GM12891 (cell line): ENCODE results near the gene NCAM1.

Experiments used
- POLR2A ChIP-seq: IDR thresholded peaks from 2 replicates; pipeline ENCODE4 v1.6.1; 2011; ENCODE audit warnings: low read depth, low read length, control low read depth
- POLR2AphosphoS5 ChIP-seq: IDR thresholded peaks from 2 replicates; pipeline ENCODE4 v1.6.1; 2011; ENCODE audit warnings: low read depth, low read length, control low read depth
- POU2F2 ChIP-seq: IDR thresholded peaks from 2 replicates; pipeline ENCODE4 v1.6.1; 2011; ENCODE audit warnings: low read depth, mild to moderate bottlenecking, control low read depth, low read length, moderate library complexity
- TAF1 ChIP-seq: IDR thresholded peaks from 2 replicates; pipeline ENCODE4 v1.6.1; 2011; ENCODE audit warnings: low read depth, low read length, control low read depth

GRCh38 chr11:113119966-113120736 is 158.9 kb downstream of the NCAM1 start:
- TF ChIP-seq TAF1 = no peak
- TF ChIP-seq POLR2A = no peak
- no peak for TF ChIP-seq POU2F2
- no peak for TF ChIP-seq POLR2AphosphoS5
